SJCRH30 (cell line): ENCODE results near the gene VDAC1. TPM values are rescaled to one million over a fixed set of nuclear protein-coding genes. Genes with fewer than 3 reads are reported as not detected.
A peak's percentile ranks its signal among the peaks of the same experiment; 100 is the strongest.
"Not testable (repeated sequence)": the region's sequence is repeated elsewhere in the genome, so short reads cannot be mapped to it uniquely, and the experiment has no call there.

Source experiments
- DNase-seq, 2 experiments: peaks; one replicate each; pipeline ENCODE4 v3.0.0-alpha.2; 2015 to 2020
- H3K27ac ChIP-seq: fragments of 250-450 bp; sonication (Bioruptor Pico); 2 replicates; pipeline ENCODE4 v1.5.1; 2020; ENCODE audit warnings: mild to moderate bottlenecking, moderate library complexity
- H3K27me3 ChIP-seq: fragments of 250-450 bp; sonication (Bioruptor Pico); 2 replicates; pipeline ENCODE4 v1.5.1; 2020; ENCODE audit warnings: mild to moderate bottlenecking, moderate library complexity
- H3K36me3 ChIP-seq: fragments of 250-450 bp; sonication (Bioruptor Pico); 2 replicates; pipeline ENCODE4 v1.5.1; 2020; ENCODE audit warnings: mild to moderate bottlenecking, moderate library complexity
- H3K4me1 ChIP-seq: fragments of 250-450 bp; sonication (Bioruptor Pico); 2 replicates; pipeline ENCODE4 v1.5.1; 2020; ENCODE audit warnings: mild to moderate bottlenecking, moderate library complexity
- H3K4me3 ChIP-seq: fragments of 250-450 bp; sonication (Bioruptor Pico); 2 replicates; pipeline ENCODE4 v1.5.1; 2020; ENCODE audit warnings: mild to moderate bottlenecking, moderate library complexity
- H3K9me3 ChIP-seq: fragments of 250-450 bp; sonication (Bioruptor Pico); replicated peaks from 2 replicates; pipeline ENCODE4 v1.5.1; 2020; ENCODE audit warnings: mild to moderate bottlenecking, moderate library complexity
- total RNA-seq: library from RNA; depleted of rRNA; stranded (reverse); fragments of >200 nt; shearing (Covaris generic); gene quantifications from 2 replicates; pipeline ENCODE4 v1.2.3, GENCODE V29; 2014

VDAC1 gene
- total RNA-seq, 1 experiment from 2014 or later: 340 TPM

DNA sequence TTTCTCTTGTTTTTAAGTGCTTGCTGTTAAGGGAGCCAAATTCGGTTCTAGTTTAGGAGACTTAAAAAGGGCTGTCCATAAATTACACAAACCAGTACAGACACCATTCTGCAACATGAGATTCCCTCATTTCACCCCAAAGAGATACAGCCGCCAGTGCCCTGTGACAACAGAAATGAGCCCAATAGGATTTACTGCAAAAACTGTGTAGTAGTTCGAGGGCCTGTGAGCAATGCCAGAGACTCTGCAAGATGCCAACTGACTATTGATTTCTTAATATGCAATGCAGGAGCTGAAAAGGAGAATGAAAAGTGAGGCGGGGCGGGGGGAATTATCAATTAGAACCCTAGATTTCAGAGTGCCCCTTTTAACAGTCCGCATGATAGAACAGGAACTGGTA lies 30.6 kb downstream of the VDAC1 start:
- DNase-seq: no peak
- no peak overlapping the region for H3K27ac ChIP-seq
- H3K4me3 ChIP-seq: no peak overlapping the region
- no peaks in the 10 kb centered on the region for H3K9me3 ChIP-seq
- H3K27me3 ChIP-seq: no peaks in the 10 kb centered on the region
- H3K4me1 ChIP-seq: peaks cover 13% of the 10 kb centered on the region
- H3K36me3 ChIP-seq: peaks cover 67% of the 10 kb centered on the region

- Histone ChIP-seq H3K4me1 (no peaks in the 10 kb centered on the region), H3K9me3 (no peaks in the 10 kb centered on the region), H3K27ac (no peak overlapping the region), H3K4me3 (no peak overlapping the region), H3K36me3 (peaks cover 41% of the 10 kb centered on the region), H3K27me3 (no peaks in the 10 kb centered on the region)
- DNase-seq: no peak
These were observed 34.4 kb downstream of the VDAC1 start for GRCh38 chr5:133970325-133970909.

- Histone ChIP-seq H3K27me3 (no peaks in the 10 kb centered on the region), H3K27ac (no peak overlapping the region), H3K36me3 (peaks cover 36% of the 10 kb centered on the region), H3K9me3 (no peaks in the 10 kb centered on the region), H3K4me3 (no peak overlapping the region), H3K4me1 (no peaks in the 10 kb centered on the region)
- DNase-seq: no peak
These were observed 35.0 kb downstream of the VDAC1 start for GRCh38 chr5:133969654-133970324.

- Histone ChIP-seq H3K4me1 (no peaks in the 10 kb centered on the region), H3K27ac (peak within 1 kb of the TSS; percentile 69), H3K4me3 (peak within 1 kb of the TSS; percentile 83), H3K27me3 (no peaks in the 10 kb centered on the region), H3K36me3 (peaks cover 22% of the 10 kb centered on the region), H3K9me3 (no peaks in the 10 kb centered on the region)
- DNase-seq: peak; percentile 96 to 98
These were observed 36.4 kb downstream of the VDAC1 start, which contains the start of gene C5orf15 for GRCh38 chr5:133968204-133968980. Gene C5orf15, minus strand, starts transcription at chr5:133968625. Its CDS starts 41 bp downstream, at chr5:133968584.

- H3K27me3 ChIP-seq: no peaks in the 10 kb centered on the region
- H3K36me3 ChIP-seq: peaks cover 17% of the 10 kb centered on the region
- no peaks in the 10 kb centered on the region for H3K4me1 ChIP-seq
- no peak for DNase-seq
- peak overlapping the region; percentile 69 for H3K27ac ChIP-seq
- peak overlapping the region; percentile 83 for H3K4me3 ChIP-seq
- no peaks in the 10 kb centered on the region for H3K9me3 ChIP-seq
These were observed 37.0 kb downstream of the VDAC1 start for GRCh38 chr5:133967698-133968203.

DNA sequence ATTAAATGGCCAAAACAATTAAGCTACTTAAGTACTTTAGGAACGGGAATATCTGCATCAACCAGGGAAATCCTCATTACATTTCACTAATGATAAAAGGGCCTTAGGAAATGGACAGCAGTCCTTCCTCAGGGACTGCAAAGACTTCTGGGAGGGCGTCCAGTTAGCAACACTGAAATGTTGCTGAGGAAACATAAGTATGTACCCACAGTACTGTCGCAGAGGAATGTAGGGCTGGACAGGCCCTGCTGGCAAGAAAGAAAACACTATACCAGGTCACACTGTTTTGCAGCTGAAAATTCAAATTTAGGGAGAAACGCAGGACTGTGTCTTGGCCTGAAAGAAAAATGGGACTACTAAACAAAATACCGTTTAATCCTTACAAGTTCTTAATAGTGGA lies 37.7 kb downstream of the VDAC1 start:
- Histone ChIP-seq H3K36me3 (peaks cover 14% of the 10 kb centered on the region), H3K27ac (no peak overlapping the region), H3K4me1 (no peaks in the 10 kb centered on the region), H3K27me3 (no peaks in the 10 kb centered on the region), H3K4me3 (no peak overlapping the region; the same call in 1 of the 2 replicates), H3K9me3 (no peaks in the 10 kb centered on the region)
- no peak for DNase-seq

GRCh38 chr5:133966090-133966489 lies 38.7 kb downstream of the VDAC1 start:
- Histone ChIP-seq H3K4me1 (no peaks in the 10 kb centered on the region), H3K27me3 (no peaks in the 10 kb centered on the region), H3K36me3 (peaks cover 7% of the 10 kb centered on the region), H3K9me3 (no peaks in the 10 kb centered on the region), H3K4me3 (no peak overlapping the region), H3K27ac (no peak overlapping the region)
- DNase-seq: no peak

GRCh38 chr5:133963493-133964128 lies 41.2 kb downstream of the VDAC1 start:
- no peak for DNase-seq
- no peak overlapping the region for H3K27ac ChIP-seq
- H3K4me1 ChIP-seq: no peaks in the 10 kb centered on the region
- H3K4me3 ChIP-seq: no peak overlapping the region
- no peaks in the 10 kb centered on the region for H3K9me3 ChIP-seq
- H3K36me3 ChIP-seq: peaks cover 5% of the 10 kb centered on the region; the same call in 1 of the 2 replicates
- H3K27me3 ChIP-seq: no peaks in the 10 kb centered on the region

- Histone ChIP-seq H3K27me3 (no peaks in the 10 kb centered on the region), H3K27ac (no peak overlapping the region), H3K36me3 (peaks cover 9% of the 10 kb centered on the region), H3K4me3 (no peak overlapping the region), H3K9me3 (no peaks in the 10 kb centered on the region), H3K4me1 (no peaks in the 10 kb centered on the region)
- no peak for DNase-seq
These were observed 41.8 kb downstream of the VDAC1 start for GRCh38 chr5:133962801-133963476.

DNA sequence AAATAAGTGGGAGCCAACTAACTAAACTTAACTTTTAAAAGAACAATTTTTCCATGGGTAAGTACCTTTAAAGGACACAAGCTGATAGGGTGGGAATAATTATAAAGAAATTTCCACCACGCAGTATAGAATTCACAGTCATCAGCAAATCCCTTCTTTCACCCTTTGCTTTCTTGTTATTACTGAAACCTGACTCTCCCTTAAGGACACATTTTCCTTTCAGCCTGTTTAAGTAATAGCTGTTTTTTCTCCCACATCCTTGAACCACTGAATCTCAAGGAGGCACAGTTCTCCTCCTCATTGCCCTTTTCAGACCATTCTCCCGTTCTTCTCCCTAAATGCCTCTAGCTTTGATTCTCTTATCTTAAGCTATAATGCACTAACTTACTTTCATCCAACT lies 42.6 kb downstream of the VDAC1 start:
- Histone ChIP-seq H3K27ac (no peak overlapping the region), H3K4me1 (no peaks in the 10 kb centered on the region), H3K36me3 (peaks cover 16% of the 10 kb centered on the region), H3K4me3 (no peak overlapping the region), H3K9me3 (no peaks in the 10 kb centered on the region), H3K27me3 (no peaks in the 10 kb centered on the region)
- no peak for DNase-seq

DNA sequence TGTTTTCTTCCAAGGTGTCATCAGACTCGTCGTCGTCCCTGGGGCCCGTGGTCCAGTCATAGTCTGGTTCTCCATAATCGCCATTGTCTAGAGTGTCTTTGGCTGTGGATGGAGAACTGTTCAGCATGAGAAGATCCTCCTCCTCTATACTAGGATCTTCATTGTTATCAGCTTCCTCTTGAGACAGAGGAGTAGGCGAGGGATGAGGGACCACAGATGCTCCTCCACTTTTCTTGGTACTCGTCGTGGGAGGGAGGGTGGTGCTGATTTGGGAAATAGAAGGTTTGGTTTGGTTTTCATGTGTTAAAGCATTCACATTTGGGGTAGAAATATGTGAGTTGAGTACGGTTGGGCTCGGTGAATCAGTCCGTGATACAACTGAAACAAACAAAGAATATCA lies 45.1 kb downstream of the VDAC1 start:
- H3K27me3 ChIP-seq: no peaks in the 10 kb centered on the region
- no peaks in the 10 kb centered on the region for H3K4me1 ChIP-seq
- H3K4me3 ChIP-seq: no peak overlapping the region
- no peaks in the 10 kb centered on the region for H3K9me3 ChIP-seq
- no peak for DNase-seq
- H3K27ac ChIP-seq: no peak overlapping the region
- H3K36me3 ChIP-seq: peaks cover 24% of the 10 kb centered on the region

GRCh38 chr5:133957591-133957990 lies 47.2 kb downstream of the VDAC1 start:
- Histone ChIP-seq H3K27me3 (no peaks in the 10 kb centered on the region), H3K36me3 (peaks cover 28% of the 10 kb centered on the region), H3K27ac (no peak overlapping the region), H3K4me3 (no peak overlapping the region), H3K4me1 (no peaks in the 10 kb centered on the region), H3K9me3 (no peaks in the 10 kb centered on the region)
- no peak for DNase-seq

DNA sequence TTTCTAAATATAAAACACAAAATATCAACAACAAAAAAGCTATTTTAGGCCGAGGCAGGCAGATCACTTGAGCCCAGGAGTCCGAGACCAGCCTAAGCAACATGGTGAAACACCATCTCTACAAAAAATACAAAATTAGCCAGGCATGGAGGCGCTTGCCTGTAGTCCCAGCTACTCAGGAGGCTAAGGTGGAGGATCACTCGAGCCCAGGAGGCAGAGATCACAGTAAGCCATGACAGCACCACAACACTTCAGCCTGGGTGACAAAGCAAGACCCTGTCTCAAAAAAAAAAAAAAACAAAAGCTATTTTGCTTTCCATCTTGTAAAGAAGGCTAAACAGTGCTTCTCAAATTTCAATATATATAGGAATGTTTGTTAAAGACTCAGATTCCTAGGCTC lies 47.7 kb downstream of the VDAC1 start:
- Histone ChIP-seq H3K4me1 (no peaks in the 10 kb centered on the region), H3K9me3 (no peaks in the 10 kb centered on the region), H3K27me3 (no peaks in the 10 kb centered on the region), H3K36me3 (peaks cover 28% of the 10 kb centered on the region), H3K4me3 (no peak overlapping the region), H3K27ac (no peak overlapping the region)
- DNase-seq: no peak

GRCh38 chr5:133956196-133956595 lies 48.6 kb downstream of the VDAC1 start:
- H3K4me3 ChIP-seq, H3K4me1 ChIP-seq, DNase-seq, H3K27me3 ChIP-seq, H3K9me3 ChIP-seq, H3K27ac ChIP-seq: not testable (repeated sequence)
- peaks cover 28% of the 10 kb centered on the region for H3K36me3 ChIP-seq
